ENCODE results near the gene CYTH3. TPM values are rescaled to one million over a fixed set of nuclear protein-coding genes. Genes with fewer than 3 reads are reported as not detected.

CYTH3 gene
- total RNA-seq, 1 donor: 33.2 TPM

- peak overlapping the region; percentile 7 for H3K4me3 ChIP-seq (ENCODE audit: low read depth, low read length)
- no peak for TF ChIP-seq CTCF (IDR thresholded peaks at IDR 0.05; ENCODE audit: insufficient read depth, low read depth, low read length)
- DNase-seq (ENCODE audit: low read depth): peak; percentile 93
Measured at GRCh38 chr7:6258440-6259182, 13.8 kb downstream of the CYTH3 start.

GRCh38 chr7:6257675-6258074, 14.7 kb downstream of the CYTH3 start:
- DNase-seq (ENCODE audit: low read depth): no peak
- no peak overlapping the region for H3K4me3 ChIP-seq (ENCODE audit: low read depth, low read length)
- no peak for TF ChIP-seq CTCF (IDR thresholded peaks at IDR 0.05; ENCODE audit: insufficient read depth, low read depth, low read length)

- TF ChIP-seq CTCF (IDR thresholded peaks at IDR 0.05; ENCODE audit: insufficient read depth, low read depth, low read length): no peak
Measured at GRCh38 chr7:6256677-6257535, 15.5 kb downstream of the CYTH3 start.

GRCh38 chr7:6256109-6256483, 16.3 kb downstream of the CYTH3 start:
- DNase-seq (ENCODE audit: low read depth): no peak
- peak; percentile 37 for TF ChIP-seq CTCF (IDR thresholded peaks at IDR 0.05; ENCODE audit: insufficient read depth, low read depth, low read length)
- H3K4me3 ChIP-seq (ENCODE audit: low read depth, low read length): no peak overlapping the region

More at GRCh38 chr7:6256677-6257535, 15.5 kb downstream of the CYTH3 start:
- peak; percentile 74 for DNase-seq (ENCODE audit: low read depth)
- H3K4me3 ChIP-seq (ENCODE audit: low read depth, low read length): no peak overlapping the region

GRCh38 chr7:6254866-6255265, 17.6 kb downstream of the CYTH3 start:
- no peak for DNase-seq (ENCODE audit: low read depth)
- TF ChIP-seq CTCF (IDR thresholded peaks at IDR 0.05; ENCODE audit: insufficient read depth, low read depth, low read length): no peak
- H3K4me3 ChIP-seq (ENCODE audit: low read depth, low read length): no peak overlapping the region

GRCh38 chr7:6252748-6253147, 19.7 kb downstream of the CYTH3 start:
- DNase-seq (ENCODE audit: low read depth): no peak
- H3K4me3 ChIP-seq (ENCODE audit: low read depth, low read length): no peak overlapping the region
- TF ChIP-seq CTCF (IDR thresholded peaks at IDR 0.05; ENCODE audit: insufficient read depth, low read depth, low read length): no peak
